HepG2 (cell line): Measurements from ENCODE around the gene SLC7A10. TPM values are rescaled to one million over a fixed set of nuclear protein-coding genes. Genes with fewer than 3 reads are reported as not detected.

Experiments
- ARNT2 ChIP-seq: sonication (generic); formaldehyde crosslinking; IDR thresholded peaks from 2 replicates; pipeline ENCODE4 v1.8.0; 2022; ENCODE audit warnings: mild to moderate bottlenecking, low read depth, missing genetic modification reagents, moderate library complexity
- ATF3 ChIP-seq: sonication (generic); formaldehyde crosslinking; IDR thresholded peaks from 2 replicates; pipeline ENCODE4 v1.4.0; 2020; ENCODE audit warnings: missing genetic modification reagents
- HDAC1 ChIP-seq: sonication (generic); formaldehyde crosslinking; IDR thresholded peaks from 2 replicates; pipeline ENCODE4 v1.5.1; 2020; ENCODE audit warnings: mild to moderate bottlenecking, missing genetic modification reagents
- ISX ChIP-seq: sonication (generic); formaldehyde crosslinking; conservative IDR thresholded peaks from 2 replicates; pipeline ENCODE4 v1.5.0; 2020; ENCODE audit warnings: missing genetic modification reagents
- JUND ChIP-seq: sonication (generic); formaldehyde crosslinking; IDR thresholded peaks from 2 replicates; pipeline ENCODE4 v1.8.0; 2022; ENCODE audit warnings: mild to moderate bottlenecking, missing genetic modification reagents
- LBX2 ChIP-seq: sonication (generic); formaldehyde crosslinking; IDR thresholded peaks from 2 replicates; pipeline ENCODE4 v1.5.0; 2020; ENCODE audit warnings: missing genetic modification reagents, mild to moderate bottlenecking, borderline replicate concordance
- NFYB ChIP-seq: sonication (generic); formaldehyde crosslinking; IDR thresholded peaks from 2 replicates; pipeline ENCODE4 v1.4.0; 2020; ENCODE audit warnings: missing genetic modification reagents
- ONECUT2 ChIP-seq: sonication (generic); formaldehyde crosslinking; IDR thresholded peaks from 2 replicates; pipeline ENCODE4 v1.4.0; 2020; ENCODE audit warnings: missing genetic modification reagents
- SNAPC4 ChIP-seq: sonication (generic); formaldehyde crosslinking; IDR thresholded peaks from 2 replicates; pipeline ENCODE4 v1.4.0; 2020; ENCODE audit warnings: mild to moderate bottlenecking, missing genetic modification reagents
- TEAD3 ChIP-seq: optimal IDR thresholded peaks from 2 replicates; pipeline ENCODE3; 2016; ENCODE audit warnings: borderline replicate concordance
- XRCC5 ChIP-seq: fragments of 200-400 bp; formaldehyde crosslinking; optimal IDR thresholded peaks from 2 replicates; pipeline ENCODE3; 2017; ENCODE audit warnings: mild to moderate bottlenecking, low read length
- ZKSCAN8 ChIP-seq: IDR thresholded peaks from 2 replicates; pipeline ENCODE4 v1.6.1; 2016; ENCODE audit warnings: borderline replicate concordance, missing genetic modification reagents, missing compliant biosample characterization
- ZNF180 ChIP-seq: sonication (generic); formaldehyde crosslinking; IDR thresholded peaks from 2 replicates; pipeline ENCODE4 v1.4.0; 2020; ENCODE audit warnings: low read depth, missing genetic modification reagents, borderline replicate concordance
- ZNF83 ChIP-seq: sonication (generic); formaldehyde crosslinking; IDR thresholded peaks from 2 replicates; pipeline ENCODE4 v1.4.0; 2020; ENCODE audit warnings: missing genetic modification reagents, mild to moderate bottlenecking, borderline replicate concordance
- polyA plus RNA-seq, 8 experiments: library from polyadenylated mRNA; depleted of rRNA in 3 of 8; stranded (reverse) in 7 of 8; unstranded in 1 of 8; fragments of >200 nt; fragmentation: Illumina TruSeq in 4 of 8; extraction: Trizol in 4 of 8; gene quantifications; 2 replicates each; pipeline versions ENCODE4 v1.2.1 to v1.2.3, GENCODE V29; 2011 to 2016; ENCODE audit warnings: low read depth in 4 of 8, missing spikeins in 1 of 8, mixed read lengths in 1 of 8; ENCODE audit not compliant: insufficient read depth in 1 of 8
- total RNA-seq, 5 experiments: library from RNA; depleted of rRNA; stranded (reverse); fragments of >200 nt; fragmentation: Illumina TruSeq; extraction: Trizol; gene quantifications; 2 replicates each; pipeline ENCODE4 v1.2.3, GENCODE V29; 2016; ENCODE audit warnings: low read depth in 1 of 5
- TF ChIP-seq, protein P1 (sequence below): IDR thresholded peaks from 2 replicates; pipeline ENCODE4 v1.4.0; 2020; ENCODE audit warnings: mild to moderate bottlenecking, missing genetic modification reagents
- TF ChIP-seq, protein P2 (sequence below): sonication (generic); formaldehyde crosslinking; conservative IDR thresholded peaks from 2 replicates; pipeline ENCODE4 v1.4.0; 2020; ENCODE audit warnings: missing genetic modification reagents
- TF ChIP-seq, protein P3 (sequence below): sonication (generic); formaldehyde crosslinking; IDR thresholded peaks from 2 replicates; pipeline ENCODE4 v1.4.0; 2020; ENCODE audit warnings: mild to moderate bottlenecking, low read depth, missing genetic modification reagents

SLC7A10 gene
- total and polyA plus RNA-seq, 2 of the 13 experiments (the other 11 are each of a cell fraction or from before 2014, with no cell fraction given) = 1.1 to 2.2 TPM

GRCh38 chr19:33274663-33275558, 49.3 kb upstream of the SLC7A10 start (continued):
- TF ChIP-seq, protein P1, sequence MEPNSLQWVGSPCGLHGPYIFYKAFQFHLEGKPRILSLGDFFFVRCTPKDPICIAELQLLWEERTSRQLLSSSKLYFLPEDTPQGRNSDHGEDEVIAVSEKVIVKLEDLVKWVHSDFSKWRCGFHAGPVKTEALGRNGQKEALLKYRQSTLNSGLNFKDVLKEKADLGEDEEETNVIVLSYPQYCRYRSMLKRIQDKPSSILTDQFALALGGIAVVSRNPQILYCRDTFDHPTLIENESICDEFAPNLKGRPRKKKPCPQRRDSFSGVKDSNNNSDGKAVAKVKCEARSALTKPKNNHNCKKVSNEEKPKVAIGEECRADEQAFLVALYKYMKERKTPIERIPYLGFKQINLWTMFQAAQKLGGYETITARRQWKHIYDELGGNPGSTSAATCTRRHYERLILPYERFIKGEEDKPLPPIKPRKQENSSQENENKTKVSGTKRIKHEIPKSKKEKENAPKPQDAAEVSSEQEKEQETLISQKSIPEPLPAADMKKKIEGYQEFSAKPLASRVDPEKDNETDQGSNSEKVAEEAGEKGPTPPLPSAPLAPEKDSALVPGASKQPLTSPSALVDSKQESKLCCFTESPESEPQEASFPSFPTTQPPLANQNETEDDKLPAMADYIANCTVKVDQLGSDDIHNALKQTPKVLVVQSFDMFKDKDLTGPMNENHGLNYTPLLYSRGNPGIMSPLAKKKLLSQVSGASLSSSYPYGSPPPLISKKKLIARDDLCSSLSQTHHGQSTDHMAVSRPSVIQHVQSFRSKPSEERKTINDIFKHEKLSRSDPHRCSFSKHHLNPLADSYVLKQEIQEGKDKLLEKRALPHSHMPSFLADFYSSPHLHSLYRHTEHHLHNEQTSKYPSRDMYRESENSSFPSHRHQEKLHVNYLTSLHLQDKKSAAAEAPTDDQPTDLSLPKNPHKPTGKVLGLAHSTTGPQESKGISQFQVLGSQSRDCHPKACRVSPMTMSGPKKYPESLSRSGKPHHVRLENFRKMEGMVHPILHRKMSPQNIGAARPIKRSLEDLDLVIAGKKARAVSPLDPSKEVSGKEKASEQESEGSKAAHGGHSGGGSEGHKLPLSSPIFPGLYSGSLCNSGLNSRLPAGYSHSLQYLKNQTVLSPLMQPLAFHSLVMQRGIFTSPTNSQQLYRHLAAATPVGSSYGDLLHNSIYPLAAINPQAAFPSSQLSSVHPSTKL (CRISPR knock-in tag) = no peak
- no peak for TF ChIP-seq SNAPC4
- TF ChIP-seq ZNF180 (CRISPR knock-in tag) = no peak
- TF ChIP-seq, protein P2, sequence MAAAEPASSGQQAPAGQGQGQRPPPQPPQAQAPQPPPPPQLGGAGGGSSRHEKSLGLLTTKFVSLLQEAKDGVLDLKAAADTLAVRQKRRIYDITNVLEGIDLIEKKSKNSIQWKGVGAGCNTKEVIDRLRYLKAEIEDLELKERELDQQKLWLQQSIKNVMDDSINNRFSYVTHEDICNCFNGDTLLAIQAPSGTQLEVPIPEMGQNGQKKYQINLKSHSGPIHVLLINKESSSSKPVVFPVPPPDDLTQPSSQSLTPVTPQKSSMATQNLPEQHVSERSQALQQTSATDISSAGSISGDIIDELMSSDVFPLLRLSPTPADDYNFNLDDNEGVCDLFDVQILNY (CRISPR knock-in tag) = no peak
- TF ChIP-seq NFYB (CRISPR knock-in tag) = no peak
- TF ChIP-seq ARNT2 (CRISPR knock-in tag) = no peak
- peak; percentile 12 for TF ChIP-seq XRCC5
- TF ChIP-seq TEAD3 (CRISPR knock-in tag) = no peak
- no peak for TF ChIP-seq ZNF83 (CRISPR knock-in tag)
- no peak for TF ChIP-seq LBX2 (CRISPR knock-in tag)
- no peak for TF ChIP-seq JUND (CRISPR knock-in tag)
- TF ChIP-seq ONECUT2 (CRISPR knock-in tag) = no peak
- no peak for TF ChIP-seq ATF3 (CRISPR knock-in tag)
- TF ChIP-seq HDAC1 (CRISPR knock-in tag) = no peak; the same call in 1 of the 2 replicates
- no peak for TF ChIP-seq ZKSCAN8 (CRISPR knock-in tag)
- no peak for TF ChIP-seq ISX (CRISPR knock-in tag)
- TF ChIP-seq, protein P3, sequence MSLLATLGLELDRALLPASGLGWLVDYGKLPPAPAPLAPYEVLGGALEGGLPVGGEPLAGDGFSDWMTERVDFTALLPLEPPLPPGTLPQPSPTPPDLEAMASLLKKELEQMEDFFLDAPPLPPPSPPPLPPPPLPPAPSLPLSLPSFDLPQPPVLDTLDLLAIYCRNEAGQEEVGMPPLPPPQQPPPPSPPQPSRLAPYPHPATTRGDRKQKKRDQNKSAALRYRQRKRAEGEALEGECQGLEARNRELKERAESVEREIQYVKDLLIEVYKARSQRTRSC (CRISPR knock-in tag) = no peak; the same call in 1 of the 2 replicates
